Measurements from ENCODE around the gene TMEM145.

- no peak for TF ChIP-seq CTCF (IDR thresholded peaks at IDR 0.05)
- no peak for TF ChIP-seq POLR2AphosphoS5 (IDR thresholded peaks at IDR 0.05)
Observed at GRCh38 chr19:42335971-42336370, 22.9 kb downstream of the TMEM145 start.

Measured in prostate gland (tissue), 2 donors.